Measurements from ENCODE around the gene FHAD1.

DNA sequence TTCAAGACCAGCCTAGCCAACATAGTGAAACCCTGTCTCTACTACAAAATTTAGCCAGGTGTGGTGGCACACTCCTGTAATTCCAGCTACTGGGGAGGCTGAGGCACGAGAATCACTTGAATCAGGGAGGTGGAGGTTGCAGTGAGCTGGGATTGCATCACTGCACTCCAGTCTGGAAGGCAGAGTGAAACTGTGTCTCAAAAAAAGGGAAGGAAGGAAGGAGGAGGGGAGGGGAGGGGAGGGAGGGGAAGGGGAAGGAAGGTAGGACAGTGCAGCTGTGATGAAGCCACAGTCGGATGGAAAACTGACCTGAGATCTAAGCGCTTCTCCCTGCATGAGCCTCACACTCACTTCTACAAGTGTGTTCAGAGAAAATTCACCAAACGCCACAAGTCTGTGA is 22.0 kb upstream of the FHAD1 start:
- TF ChIP-seq CEBPB (IDR thresholded peaks at IDR 0.05) = no peak
- TF ChIP-seq, protein P1, sequence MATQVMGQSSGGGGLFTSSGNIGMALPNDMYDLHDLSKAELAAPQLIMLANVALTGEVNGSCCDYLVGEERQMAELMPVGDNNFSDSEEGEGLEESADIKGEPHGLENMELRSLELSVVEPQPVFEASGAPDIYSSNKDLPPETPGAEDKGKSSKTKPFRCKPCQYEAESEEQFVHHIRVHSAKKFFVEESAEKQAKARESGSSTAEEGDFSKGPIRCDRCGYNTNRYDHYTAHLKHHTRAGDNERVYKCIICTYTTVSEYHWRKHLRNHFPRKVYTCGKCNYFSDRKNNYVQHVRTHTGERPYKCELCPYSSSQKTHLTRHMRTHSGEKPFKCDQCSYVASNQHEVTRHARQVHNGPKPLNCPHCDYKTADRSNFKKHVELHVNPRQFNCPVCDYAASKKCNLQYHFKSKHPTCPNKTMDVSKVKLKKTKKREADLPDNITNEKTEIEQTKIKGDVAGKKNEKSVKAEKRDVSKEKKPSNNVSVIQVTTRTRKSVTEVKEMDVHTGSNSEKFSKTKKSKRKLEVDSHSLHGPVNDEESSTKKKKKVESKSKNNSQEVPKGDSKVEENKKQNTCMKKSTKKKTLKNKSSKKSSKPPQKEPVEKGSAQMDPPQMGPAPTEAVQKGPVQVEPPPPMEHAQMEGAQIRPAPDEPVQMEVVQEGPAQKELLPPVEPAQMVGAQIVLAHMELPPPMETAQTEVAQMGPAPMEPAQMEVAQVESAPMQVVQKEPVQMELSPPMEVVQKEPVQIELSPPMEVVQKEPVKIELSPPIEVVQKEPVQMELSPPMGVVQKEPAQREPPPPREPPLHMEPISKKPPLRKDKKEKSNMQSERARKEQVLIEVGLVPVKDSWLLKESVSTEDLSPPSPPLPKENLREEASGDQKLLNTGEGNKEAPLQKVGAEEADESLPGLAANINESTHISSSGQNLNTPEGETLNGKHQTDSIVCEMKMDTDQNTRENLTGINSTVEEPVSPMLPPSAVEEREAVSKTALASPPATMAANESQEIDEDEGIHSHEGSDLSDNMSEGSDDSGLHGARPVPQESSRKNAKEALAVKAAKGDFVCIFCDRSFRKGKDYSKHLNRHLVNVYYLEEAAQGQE (IDR thresholded peaks at IDR 0.05; ENCODE audit: low read depth) = no peak
- TF ChIP-seq TCF12 (IDR thresholded peaks at IDR 0.05; ENCODE audit: low read depth) = no peak
- no peak for TF ChIP-seq EGR1 (IDR thresholded peaks at IDR 0.05)
- TF ChIP-seq TEAD4 (IDR thresholded peaks at IDR 0.05) = no peak
